Measurements from ENCODE around the gene BACH2.
"Not testable (repeated sequence)": the region's sequence is repeated elsewhere in the genome, so short reads cannot be mapped to it uniquely, and the experiment has no call there.

The BACH2 gene

DNA sequence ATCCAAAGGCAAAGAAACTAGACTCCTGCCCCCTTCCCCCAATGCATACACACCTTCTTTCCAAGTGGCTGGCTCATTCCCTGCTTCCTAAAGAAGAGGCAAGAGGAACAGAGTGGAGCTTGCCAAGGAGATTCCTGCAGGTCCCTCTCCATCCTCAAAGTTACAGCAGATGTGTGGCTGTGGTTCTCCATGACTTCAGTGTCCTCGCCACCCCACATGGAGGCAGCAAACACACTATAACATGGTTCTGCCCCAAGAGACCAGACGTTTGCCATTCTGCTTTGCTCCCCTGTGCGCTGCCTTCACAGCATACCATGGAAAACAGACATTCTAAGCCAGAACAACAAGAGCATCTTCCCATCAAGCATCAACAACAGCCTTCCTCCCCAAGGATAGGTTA, 84.4 kb downstream of the BACH2 start:
- DNase-seq (ENCODE audit: low spot score), result no peak

DNA sequence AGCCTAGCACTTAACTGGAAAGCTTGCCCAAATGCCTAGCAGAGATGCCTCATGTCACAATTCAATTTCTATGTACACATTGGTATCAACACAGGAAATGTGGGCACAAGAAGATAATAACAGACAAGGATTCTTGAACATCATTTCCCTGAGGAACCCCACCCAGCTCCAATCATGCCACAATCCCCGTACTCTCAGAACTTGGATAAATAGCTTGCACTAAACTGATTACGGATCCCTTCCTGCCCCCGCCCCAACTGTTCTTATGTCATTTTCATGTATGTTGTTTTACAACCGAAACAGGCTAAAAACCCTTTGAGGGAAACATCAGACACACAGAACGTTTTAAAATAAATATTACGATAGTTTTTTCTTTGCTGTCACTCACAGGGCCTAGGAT, 87.1 kb downstream of the BACH2 start:
- no peak for DNase-seq (ENCODE audit: low spot score)

DNA sequence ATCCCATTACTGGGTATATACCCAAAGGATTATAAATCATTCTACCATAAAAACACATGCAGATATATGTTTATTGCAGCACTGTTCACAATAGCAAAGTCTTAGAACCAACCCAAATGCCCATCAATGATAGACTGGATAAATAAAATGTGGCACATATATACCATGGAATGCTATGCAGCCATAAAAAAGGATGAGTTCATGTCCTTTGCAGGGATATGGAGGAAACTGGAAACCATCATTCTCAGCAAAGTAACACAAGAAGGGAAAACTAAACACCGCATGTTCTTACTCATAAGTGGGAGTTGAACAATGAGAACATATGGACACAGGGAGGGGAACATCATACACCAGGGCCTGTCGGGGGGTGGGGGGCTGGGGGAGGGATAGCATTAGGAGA, 88.0 kb downstream of the BACH2 start:
- DNase-seq (ENCODE audit: low spot score), result not testable (repeated sequence)

DNA sequence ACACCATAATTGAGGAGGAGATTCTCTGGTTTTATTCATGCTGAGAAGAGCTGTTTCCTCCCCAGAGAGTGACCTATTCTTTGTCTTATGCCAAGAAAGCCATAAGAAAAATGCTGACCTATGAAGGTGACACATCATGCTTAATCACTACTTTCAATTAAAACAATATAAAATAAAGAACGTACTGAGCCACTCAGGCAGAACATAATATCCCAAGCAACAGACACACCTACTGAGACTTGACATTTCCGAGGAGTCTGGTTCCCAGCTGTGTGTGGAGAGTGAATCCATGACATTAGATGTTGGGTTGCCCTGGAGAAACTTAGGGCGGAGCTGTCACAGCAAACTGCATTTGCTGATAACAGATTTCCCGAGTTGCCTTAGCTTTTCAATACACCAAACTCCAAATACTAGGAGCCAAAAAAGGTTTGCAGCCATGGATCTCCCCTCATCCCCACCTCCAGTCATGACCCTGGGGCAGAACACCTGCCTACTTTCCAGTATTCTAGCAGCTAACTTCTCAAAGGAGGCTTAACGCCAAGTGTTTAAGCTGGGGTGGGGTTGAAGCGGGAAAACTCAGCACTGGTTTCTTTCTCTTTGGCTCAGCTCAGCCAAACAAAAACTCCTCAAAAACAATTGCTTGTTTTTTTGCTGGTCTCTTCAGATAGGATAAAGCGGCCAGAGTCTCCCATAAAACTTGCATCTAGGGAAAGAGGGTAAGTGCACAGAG, 92.2 kb downstream of the BACH2 start:
- DNase-seq (ENCODE audit: low spot score), result peak; percentile 26

DNA sequence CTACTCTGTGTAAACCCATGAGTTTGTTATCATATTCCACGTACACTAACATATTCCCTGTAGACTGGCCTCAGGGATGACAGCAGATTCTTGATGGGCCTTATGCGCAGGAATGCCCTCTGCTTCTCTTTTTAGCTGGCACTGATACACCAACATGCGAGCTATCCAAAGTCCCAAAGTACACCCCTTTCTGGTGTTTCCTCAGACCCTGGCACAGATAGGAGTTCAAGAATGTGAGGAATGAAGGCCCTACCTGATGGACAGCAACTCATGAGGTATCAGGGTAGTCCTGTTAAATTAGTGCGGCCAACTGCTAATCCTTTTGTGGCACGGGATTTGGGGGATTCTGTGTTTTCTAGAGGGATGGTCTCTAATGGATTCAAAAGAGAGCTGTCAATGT, 93.0 kb downstream of the BACH2 start:
- DNase-seq (ENCODE audit: low spot score), result no peak

DNA sequence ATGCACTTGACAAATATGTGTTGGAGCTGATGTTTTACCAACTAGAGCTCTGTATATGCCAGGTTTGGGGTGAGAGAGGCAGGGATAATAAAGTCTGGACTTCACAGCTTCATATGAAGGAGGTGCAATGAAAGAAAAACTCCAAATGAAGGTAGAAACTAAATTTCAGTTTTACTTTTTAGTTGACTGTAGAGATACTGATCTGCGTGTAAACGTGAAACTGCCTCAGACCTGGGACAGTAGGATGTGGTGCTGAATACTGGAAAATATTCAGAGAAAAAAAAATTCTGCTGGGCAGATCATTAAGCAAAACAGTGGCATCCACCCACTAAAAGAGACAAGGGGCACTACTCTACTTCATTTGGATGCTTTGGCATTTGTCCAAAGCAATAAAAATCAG, 94.5 kb downstream of the BACH2 start:
- no peak for DNase-seq (ENCODE audit: low spot score)

DNA sequence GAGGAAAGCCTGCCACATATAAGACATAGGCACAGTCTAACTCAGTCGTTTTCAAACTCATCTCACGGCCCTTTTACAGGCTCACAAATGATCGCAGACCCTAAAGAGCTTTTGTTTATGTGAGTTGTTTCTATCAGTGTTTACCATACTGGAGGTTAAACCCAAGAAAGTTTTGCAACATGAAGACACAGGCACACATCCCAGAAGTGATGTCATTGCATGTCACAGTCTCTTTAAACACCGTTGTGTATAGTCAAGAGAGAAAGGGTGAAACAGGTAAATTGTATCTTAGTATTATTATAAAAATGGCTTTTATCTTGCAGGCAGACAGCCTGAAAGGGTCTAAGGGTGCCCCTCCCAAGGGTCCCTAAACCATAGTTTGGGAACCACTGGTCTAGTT, 96.7 kb downstream of the BACH2 start:
- DNase-seq (ENCODE audit: low spot score), result no peak

DNA sequence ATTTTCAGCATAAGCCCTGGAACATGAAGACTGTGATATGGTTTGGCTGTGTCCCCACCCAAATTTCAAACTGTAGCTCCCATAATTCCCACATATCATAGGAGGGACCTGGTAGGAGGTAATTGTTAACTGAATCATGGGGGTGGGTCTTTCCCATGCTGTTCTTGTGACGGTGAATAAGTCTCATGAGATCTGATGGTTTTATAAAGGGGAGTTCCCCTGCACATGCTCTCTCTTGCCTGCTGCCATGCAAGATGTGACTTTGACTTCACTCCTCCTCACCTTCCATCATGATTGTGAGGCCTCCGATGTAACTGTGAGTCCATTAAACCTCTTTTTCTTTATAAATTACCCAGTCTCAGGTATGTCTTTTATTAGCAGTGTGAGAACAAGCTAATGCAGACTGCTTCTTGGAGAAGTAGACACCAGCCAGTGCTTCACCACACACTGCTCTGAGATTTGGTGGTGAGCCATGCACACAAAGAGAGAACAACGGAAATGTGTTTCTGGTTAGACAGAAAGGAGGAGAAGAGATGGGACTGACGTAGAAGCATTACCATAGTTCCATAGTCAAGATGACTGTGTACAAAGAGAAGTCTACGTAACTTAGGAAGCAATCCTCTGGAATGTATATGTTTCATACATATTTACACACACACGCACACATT, 97.8 kb downstream of the BACH2 start:
- DNase-seq (ENCODE audit: low spot score), result no peak

DNA sequence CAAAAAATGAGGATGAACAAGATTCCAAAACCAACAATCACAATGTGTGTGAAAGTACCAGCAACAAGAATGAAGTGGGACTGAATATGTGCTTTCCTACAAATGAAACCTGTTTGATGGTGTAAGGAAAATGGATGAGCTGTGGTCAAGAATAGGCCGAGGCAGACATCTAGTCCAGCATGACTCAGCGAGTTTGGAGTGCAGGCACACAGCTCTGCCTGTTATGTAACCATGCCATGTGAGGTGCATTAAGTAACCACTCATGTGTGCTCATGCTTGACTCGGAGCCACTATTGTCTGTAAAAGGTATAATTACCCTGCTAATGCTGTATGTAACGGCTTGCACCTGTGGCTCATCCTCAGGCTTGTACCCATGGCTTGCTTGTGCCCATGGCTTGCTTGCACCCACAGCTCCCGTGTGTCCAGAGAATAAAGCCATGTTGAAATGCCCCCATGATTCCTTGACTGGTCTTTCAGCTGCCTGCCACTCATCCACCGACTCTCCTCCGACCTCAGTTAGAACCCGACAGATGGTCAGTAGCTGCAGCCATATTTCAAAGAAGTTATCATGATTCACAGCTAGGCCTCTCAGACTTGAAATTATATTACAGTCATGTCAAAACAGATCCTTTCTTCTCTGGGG, 98.7 kb downstream of the BACH2 start:
- DNase-seq (ENCODE audit: low spot score), result peak; percentile 91

DNA sequence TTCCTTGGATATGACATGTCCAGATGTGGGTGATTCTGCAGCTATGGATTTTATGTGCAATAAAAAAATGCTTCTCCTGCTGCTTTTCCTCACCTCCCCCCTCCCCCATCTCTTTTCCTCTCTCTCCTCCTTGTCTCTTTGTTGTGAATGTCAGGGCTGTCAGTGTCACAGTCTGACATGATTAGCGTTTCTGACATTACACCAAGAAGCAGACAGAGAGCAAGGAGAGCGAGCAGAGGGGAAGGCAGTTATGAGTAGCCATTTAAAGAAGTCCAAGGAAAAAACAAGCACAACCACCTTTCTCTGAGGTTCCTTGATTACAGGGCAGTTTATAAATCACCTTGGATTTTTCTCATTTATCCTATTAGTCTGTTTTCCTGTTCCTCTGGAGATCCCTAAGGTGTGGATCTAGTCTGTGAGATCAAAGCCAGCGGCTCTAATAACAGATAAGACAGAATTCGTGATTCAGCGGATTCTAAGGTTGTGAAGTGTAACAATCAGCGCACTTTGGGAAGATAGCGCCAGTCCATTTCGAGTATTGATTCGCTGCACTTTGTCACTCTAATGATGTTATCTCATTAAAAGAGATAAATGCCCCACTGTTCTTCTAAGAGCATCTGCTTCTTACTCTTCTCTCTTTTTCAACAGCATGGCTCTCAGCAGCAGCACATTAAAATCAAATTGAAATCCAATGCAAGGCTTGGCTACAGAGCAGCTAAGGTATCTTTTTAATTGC, 101.4 kb downstream of the BACH2 start:
- DNase-seq (ENCODE audit: low spot score), result no peak

DNA sequence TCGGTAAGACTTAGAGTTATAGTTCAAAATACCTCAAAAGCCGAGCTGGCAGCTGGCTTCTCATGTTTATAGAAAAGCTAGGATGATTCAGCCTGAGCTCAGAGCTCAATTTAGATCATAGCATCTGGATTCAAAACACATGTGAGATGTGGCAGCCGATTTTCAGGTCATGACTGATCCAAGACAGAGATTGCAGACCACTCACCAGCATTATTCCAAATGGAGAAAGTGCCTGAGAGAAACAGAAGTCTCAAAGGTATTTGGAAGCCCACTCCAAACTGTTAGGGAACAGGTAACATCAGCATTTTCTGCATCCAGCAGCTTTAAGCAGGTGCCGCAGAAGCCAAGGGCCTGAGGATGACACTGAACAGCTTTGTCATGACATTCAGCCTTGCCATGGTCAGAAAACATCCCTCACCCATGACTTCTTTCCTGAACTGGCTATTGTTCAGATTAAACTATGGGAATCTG, 102.2 kb downstream of the BACH2 start:
- peak; percentile 30 for DNase-seq (ENCODE audit: low spot score)

DNA sequence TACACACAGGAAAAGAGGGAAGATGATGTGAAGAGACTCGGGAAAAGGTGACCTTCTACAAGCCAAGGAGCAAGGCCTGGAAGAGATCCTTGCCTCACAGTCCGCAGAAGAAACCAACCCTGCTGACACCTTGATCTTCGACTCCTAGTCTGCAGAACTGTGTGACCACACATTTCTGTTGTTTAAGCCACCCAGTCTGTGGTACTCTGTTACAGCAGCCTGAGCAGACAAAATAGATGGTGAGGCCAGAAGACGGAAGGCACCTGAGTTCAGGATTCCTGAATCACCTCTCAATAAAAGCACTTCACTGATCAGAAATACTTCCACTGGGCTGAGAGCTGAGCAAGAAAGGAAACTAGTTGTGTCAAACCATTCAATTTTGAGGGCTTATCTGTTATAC, 103.3 kb downstream of the BACH2 start:
- DNase-seq (ENCODE audit: low spot score), result no peak

DNA sequence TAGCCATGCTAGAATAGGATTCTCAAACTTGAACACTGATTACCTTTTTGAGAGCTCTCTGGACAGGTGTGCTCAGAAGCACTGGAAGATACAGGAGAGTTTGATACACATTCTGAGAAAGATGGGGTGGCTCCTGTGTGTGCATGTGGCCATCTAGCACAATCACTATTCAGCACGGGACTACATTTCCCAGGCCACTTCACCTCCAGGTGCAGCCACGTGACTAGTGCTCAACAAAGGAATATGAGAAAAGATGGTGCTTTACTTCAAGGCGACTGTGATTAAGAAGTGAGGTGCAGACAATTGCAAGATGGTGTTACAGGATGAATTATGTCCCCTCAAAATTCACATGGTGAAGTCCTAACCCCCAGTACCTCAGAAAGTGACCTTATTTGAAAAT, 103.8 kb downstream of the BACH2 start:
- no peak for DNase-seq (ENCODE audit: low spot score)

DNA sequence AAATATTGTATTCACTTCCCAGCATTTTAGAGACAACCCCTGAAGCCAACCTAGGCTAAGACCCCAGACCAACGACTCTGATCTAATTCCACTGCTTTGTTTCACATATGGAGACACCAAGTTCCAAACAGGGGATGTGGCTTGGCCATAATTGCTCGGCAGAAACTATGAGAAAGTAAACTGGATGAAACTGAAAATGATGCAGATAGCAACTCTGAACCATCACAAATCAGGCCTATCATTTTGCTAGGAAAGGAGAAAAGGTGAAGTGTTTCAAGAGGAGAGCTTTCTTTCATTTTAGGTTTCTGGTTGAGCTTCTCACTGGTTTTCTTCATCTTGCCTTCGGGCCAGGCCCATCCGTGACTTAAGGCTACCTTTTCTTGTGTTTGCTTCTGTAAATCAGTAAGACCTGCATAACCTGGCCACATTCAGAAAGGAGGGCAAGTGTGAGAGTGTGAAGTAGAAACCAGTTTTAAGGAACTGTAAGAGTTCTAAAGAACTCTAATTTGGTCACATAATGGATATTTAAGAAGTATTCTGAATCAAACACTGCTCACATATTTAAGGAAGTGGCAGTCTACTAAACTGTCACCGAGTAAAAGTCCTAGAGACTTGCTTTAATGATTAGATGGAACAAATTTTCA, 105.8 kb downstream of the BACH2 start:
- no peak for DNase-seq (ENCODE audit: low spot score)

DNA sequence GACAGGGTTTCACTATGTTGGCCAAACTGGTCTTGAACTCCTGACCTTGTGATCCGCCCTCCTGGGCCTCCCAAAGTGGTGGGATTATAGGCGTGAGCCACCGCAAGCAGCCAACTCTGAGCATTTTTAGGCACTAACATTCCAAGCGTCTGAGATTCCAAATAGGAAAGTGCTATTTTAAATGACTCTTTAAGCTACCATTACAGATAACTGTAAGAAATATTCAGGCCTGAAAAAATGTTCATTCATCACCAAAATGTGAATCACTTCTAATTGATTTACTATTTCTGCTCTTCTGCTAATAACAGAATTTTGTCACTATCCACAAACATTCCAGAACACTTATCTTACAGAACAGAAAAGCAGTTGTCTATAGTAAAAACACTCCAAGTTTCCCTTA, 106.5 kb downstream of the BACH2 start:
- no peak for DNase-seq (ENCODE audit: low spot score)

DNA sequence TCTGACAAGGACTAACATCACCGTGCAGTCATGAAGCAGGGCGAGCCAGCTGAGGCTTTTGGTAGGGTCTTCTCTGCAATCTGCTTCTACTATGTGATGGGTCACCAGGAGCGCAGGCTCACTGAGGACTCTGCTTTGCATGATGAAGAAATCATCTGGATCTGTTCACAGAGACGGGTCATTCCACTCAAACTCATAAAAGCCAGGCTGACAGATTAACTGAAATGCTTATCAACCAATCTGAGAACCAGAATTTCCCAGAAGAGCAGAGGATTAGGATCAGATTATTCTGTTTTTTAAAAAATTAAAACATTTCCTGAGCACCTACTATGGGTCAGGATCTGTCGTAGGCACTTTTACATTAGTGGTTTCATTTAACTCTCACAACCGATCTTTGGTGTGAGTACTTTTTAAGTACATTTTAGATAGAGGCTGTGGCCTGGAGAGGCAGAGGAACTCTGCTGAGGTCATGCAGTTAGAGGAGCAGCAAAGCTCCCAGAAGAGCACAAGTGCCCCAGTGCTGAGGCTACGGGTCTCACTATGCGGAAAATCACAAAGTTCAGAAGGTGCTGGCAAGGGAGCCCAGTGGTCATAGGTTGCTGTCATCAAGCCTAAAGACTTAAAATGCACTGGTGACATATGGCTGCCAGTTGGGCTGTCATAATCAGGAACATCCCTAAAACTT, 109.1 kb downstream of the BACH2 start:
- no peak for DNase-seq (ENCODE audit: low spot score)

DNA sequence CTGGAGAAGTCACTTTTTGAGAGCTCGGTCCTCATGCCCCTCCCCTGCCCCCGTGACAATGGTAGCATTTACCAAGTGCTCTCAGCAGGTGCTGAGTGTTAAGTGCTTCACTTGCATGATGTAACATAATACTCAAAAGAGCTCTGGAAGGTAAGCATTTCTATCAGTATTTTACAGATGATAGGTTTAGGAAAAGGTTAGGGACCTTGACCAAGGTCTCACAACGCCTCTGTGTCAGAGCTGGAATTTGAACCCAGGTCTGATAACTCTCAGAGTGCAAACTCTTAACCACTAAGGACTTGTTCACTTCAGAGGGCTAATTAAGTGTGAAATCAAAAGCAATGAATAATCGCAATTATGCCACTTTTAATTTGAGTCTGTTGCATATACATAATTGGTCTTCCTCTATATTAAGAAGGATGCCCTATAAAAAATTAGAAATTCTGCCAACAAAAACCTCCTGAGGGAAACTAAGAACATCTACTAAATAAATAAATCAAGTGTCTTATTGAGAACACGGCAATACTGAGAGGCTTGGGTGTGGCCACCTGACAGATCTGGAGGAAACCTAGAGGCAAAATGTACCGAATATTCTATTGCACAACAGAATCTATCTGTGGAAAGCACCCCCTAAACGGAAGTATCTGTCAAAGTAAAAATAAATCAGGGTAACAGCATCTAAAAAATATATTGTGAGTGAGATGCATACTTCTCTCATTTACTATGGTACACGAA, 109.8 kb downstream of the BACH2 start:
- no peak for DNase-seq (ENCODE audit: low spot score)

DNA sequence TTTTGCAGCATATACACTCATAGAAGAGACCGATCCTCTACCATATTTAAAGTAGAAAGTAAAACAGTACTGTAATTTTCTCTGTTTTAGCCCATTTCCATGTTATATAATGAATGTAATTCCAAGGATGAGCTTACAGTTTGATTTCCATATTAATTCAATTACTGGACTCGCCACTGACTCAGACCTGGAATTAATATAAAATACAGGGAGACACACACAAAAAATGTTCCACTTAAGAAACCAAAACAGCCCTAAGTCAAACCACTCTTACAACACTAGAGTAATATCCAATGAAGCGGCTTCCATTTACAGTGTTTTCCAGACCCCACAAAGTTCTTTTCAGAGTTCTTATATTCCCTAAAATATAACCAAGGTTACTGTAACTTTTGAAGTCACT, 110.6 kb downstream of the BACH2 start:
- DNase-seq (ENCODE audit: low spot score), result no peak

DNA sequence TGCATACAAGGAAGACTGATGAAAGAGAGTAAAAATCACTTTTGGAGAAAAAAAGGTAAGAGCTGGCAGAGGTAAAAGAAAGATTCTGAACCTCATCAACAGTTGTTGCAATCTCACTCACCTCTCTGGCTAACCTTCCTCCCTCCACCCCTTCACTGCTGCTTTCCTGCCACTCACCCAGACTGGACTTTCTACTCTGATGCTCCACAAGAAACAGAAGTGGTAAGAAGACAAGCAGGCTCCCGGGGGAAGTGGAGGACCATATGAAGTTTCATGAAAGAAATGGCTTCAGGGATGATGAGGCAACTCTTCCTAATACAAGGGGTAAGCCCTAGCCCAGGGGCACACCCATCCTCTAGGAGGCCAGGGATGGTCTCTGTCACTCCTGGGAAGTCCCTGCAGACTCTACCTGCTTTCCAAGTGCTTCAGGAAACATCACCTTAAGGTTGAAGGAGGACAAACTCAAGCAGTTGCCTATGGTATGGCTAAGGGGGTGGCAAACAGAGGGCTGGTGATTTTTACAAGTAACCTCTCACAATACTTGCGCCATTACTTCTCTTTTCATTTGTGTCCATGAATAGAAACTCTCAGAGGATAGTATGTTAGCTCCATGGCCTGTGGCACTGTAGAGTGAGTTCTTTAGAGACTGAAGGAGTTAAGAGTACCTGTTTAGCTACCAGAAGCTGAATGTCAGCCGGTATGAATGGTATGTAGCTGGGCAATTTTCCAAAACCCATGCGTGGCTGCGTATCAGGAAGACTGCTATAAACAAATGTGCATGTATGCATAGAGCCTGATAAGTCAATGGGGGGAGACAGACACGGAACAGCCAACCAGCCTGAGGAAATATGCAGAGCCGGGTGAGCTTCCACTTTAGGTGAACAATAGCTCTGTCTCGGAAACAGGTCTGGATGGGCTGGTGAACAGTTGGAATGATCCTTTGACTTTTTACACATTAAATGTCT, 112.0 kb downstream of the BACH2 start:
- DNase-seq (ENCODE audit: low spot score), result peak; percentile 93
